ENCODE measurements around the gene RAVER2. TPM values are rescaled to one million over a fixed set of nuclear protein-coding genes. Genes with fewer than 3 reads are reported as not detected.

The RAVER2 gene
- total RNA-seq, 4 donors from 2014 or later = 46.8 to 94.5 (median 71.0) TPM

DNA sequence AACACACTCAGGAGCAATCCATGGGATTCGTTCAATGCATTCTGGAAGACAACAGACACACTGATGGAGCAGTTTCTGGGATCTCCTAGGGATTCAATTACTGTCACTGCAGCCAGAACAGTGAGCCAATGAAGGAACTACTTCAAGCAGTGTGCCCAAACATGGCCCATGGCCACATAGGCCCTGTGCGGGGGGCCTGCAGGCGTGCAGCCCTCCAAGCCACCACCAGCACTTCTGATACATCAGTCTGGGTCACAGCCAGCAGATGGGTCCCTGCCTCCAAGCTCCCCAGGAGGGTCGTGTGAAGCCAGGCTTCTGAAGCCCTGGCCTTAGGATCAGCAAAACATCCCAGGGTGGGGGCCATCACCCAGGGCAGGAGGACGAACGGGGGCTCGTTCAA is 99.3 kb downstream of the RAVER2 start:
- in situ Hi-C loops (cut with MboI; ENCODE audit: low pct_ligation_motif_present in 1 of 4, low pct_unique_long_range_greater_than_20kb in 1 of 4, low sequenced_read_pairs in 3 of 4) (loop anchor here in 1 of 4 donors (25.0 kb wide), 1 partner anchor 582 kb away; no protein-coding TSS in a partner anchor), intact Hi-C loops (cut with DNase I; ENCODE audit: low total_unique reads) (no loop called here)
- 90% methylated on average over 5 of the region's 7 CpGs; no CpG with 5 or more reads in 1 of the 2 donors for WGBS, 2 donors (ENCODE audit: low coverage in 1 of 2)
- DNase-seq = no peak
- Histone ChIP-seq H3K27me3 (no peaks in the 10 kb centered on the region), H3K36me3 (peaks cover 0 to 60% (median 16%) of the 10 kb centered on the region in 4 donors), H3K9me3 (no peaks in the 10 kb centered on the region), H3K27ac (no peak overlapping the region), H3K4me1 (no peaks in the 10 kb centered on the region), H3K4me3 (no peak overlapping the region)
- TF ChIP-seq POLR2A (IDR thresholded peaks at IDR 0.05) = no peak
- no peak for TF ChIP-seq EP300 (IDR thresholded peaks at IDR 0.05; ENCODE audit: low read depth)
- TF ChIP-seq, protein P1, sequence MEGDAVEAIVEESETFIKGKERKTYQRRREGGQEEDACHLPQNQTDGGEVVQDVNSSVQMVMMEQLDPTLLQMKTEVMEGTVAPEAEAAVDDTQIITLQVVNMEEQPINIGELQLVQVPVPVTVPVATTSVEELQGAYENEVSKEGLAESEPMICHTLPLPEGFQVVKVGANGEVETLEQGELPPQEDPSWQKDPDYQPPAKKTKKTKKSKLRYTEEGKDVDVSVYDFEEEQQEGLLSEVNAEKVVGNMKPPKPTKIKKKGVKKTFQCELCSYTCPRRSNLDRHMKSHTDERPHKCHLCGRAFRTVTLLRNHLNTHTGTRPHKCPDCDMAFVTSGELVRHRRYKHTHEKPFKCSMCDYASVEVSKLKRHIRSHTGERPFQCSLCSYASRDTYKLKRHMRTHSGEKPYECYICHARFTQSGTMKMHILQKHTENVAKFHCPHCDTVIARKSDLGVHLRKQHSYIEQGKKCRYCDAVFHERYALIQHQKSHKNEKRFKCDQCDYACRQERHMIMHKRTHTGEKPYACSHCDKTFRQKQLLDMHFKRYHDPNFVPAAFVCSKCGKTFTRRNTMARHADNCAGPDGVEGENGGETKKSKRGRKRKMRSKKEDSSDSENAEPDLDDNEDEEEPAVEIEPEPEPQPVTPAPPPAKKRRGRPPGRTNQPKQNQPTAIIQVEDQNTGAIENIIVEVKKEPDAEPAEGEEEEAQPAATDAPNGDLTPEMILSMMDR (IDR thresholded peaks at IDR 0.05) = no peak
- no peak for TF ChIP-seq POLR2AphosphoS5 (IDR thresholded peaks at IDR 0.05)

DNA sequence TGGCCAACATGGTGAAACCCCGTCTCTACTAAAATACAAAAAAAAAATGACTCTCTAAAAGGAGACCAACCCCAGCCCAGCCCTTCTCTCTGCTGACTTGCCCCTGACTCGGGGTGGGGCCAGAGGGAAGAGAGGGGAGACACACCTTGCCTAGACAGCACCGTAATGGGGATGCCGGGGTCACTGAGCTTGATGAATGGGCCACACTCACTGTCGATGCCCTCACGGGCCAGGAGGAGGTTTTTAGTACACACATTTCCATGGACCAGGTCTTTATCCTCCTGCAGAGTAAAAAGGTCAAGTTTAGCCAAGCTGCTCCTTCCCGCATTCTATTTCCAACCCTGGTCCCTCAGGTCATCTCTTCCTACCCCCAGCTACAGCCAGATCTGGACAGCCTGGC is 99.7 kb downstream of the RAVER2 start:
- Histone ChIP-seq H3K4me3 (no peak overlapping the region), H3K4me1 (no peaks in the 10 kb centered on the region), H3K9me3 (no peaks in the 10 kb centered on the region), H3K27ac (no peak overlapping the region), H3K36me3 (peaks cover 0 to 57% (median 14%) of the 10 kb centered on the region in 4 donors), H3K27me3 (no peaks in the 10 kb centered on the region)
- in situ Hi-C loops (cut with MboI; ENCODE audit: low pct_ligation_motif_present in 1 of 4, low pct_unique_long_range_greater_than_20kb in 1 of 4, low sequenced_read_pairs in 3 of 4) = loop anchor here in 1 of 4 donors (25.0 kb wide), 1 partner anchor 582 kb away; no protein-coding TSS in a partner anchor
- WGBS, 2 donors (ENCODE audit: low coverage in 1 of 2) = 83 to 93% methylated on average over 1 to 7 of the region's 7 CpGs
- no peak for DNase-seq
- intact Hi-C loops (cut with DNase I; ENCODE audit: low total_unique reads) = no loop called here
- TF ChIP-seq, protein P1 (IDR thresholded peaks at IDR 0.05) = no peak
- TF ChIP-seq EP300 (IDR thresholded peaks at IDR 0.05; ENCODE audit: low read depth) = no peak
- no peak for TF ChIP-seq POLR2AphosphoS5 (IDR thresholded peaks at IDR 0.05)
- TF ChIP-seq POLR2A (IDR thresholded peaks at IDR 0.05) = no peak

DNA sequence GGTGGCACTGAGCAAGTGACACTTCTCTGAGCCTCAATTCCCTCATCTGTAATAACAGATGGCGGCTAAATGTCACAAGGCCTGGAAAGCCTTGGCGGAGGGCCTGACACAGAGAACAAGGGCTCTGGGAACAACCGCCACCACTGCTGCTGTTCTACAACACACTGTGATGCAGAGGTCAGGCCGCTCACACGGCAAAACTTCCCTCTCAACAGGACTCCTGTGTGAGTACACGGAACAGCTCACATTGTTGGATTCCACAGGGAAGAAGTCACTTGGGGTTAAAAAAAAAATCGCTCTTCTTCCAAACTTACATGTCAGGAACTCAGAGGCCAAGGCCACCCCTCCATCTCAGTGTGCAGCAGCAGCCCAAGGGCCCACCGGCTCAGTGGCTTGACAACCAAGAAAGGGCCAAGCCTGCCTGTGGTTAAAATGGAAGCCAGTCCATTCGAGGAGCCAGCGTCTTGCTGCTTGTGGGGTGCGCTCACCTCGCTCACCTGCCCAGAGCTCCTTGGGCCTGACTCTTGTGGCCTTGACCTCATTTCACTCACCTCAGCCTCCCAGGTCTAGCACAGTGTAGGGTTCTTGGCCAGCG is 101.1 kb downstream of the RAVER2 start:
- in situ Hi-C loops (cut with MboI; ENCODE audit: low pct_ligation_motif_present in 1 of 4, low pct_unique_long_range_greater_than_20kb in 1 of 4, low sequenced_read_pairs in 3 of 4) (loop anchor here in 1 of 4 donors (25.0 kb wide), 1 partner anchor 584 kb away; no protein-coding TSS in a partner anchor), intact Hi-C loops (cut with DNase I; ENCODE audit: low total_unique reads) (no loop called here)
- no peak for DNase-seq
- Histone ChIP-seq H3K4me1 (no peaks in the 10 kb centered on the region), H3K27ac (no peak overlapping the region), H3K27me3 (no peaks in the 10 kb centered on the region), H3K36me3 (peaks cover 0 to 52% (median 13%) of the 10 kb centered on the region in 4 donors), H3K9me3 (no peaks in the 10 kb centered on the region), H3K4me3 (no peak overlapping the region)
- WGBS, 2 donors (ENCODE audit: low coverage in 1 of 2) = 90 to 96% methylated on average over 2 to 13 of the region's 13 CpGs
- TF ChIP-seq, protein P1 (IDR thresholded peaks at IDR 0.05) = no peak
- no peak for TF ChIP-seq POLR2A (IDR thresholded peaks at IDR 0.05)
- no peak for TF ChIP-seq POLR2AphosphoS5 (IDR thresholded peaks at IDR 0.05)
- no peak for TF ChIP-seq EP300 (IDR thresholded peaks at IDR 0.05; ENCODE audit: low read depth)

DNA sequence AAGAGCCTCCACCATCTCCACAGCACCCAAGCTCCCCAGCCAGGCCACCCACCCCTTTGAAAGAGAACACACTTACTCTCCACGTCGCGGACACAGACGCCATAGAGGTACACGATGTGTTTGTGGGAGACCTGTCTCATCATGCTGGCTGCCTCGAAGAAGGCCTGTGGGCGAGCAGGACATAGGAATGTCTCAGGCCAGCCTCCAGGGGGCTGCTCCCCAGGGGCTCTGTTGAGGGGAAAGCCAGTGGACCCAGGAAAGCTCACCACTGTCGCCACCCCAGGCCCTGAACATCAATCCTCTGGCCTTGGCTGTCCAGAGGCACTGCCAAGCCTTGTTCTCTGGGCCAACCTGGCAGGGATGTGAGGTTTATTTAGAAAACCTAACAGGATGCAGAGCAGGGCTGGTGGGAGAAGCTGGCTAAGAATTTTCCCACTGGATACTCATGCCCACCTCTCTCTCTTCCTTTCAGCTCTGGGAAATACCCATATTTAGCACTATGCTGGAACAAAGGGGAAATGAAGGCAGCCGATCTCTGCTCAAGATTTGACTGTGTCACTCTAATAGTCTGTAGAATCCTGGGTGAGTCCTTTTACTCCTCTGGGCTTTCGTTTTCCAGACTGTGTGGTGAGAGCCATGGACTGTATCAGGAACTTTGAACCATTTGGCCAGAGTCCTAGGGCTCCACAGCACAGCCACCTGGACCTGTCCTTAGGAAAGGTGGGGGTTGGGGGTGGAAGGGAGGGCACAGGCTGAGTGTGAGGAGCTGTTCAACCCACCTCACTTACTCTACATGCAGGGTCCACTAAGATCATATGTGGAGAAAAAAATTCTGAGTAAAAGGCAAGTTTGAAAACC is 101.9 kb downstream of the RAVER2 start:
- DNase-seq = no peak
- no peak overlapping the region for H3K27ac ChIP-seq
- intact Hi-C loops (cut with DNase I; ENCODE audit: low total_unique reads) (no loop called here), in situ Hi-C loops (cut with MboI; ENCODE audit: low pct_ligation_motif_present in 1 of 4, low pct_unique_long_range_greater_than_20kb in 1 of 4, low sequenced_read_pairs in 3 of 4) (loop anchor here in 1 of 4 donors (25.0 kb wide), 1 partner anchor 585 kb away; no protein-coding TSS in a partner anchor)
- WGBS, 2 donors (ENCODE audit: low coverage in 1 of 2) = 86% methylated on average over 10 of the region's 10 CpGs; no CpG with 5 or more reads in 1 of the 2 donors
- no peak overlapping the region for H3K4me3 ChIP-seq
- H3K27me3 ChIP-seq = no peaks in the 10 kb centered on the region
- no peak for TF ChIP-seq EP300 (IDR thresholded peaks at IDR 0.05; ENCODE audit: low read depth)
- TF ChIP-seq, protein P1 (IDR thresholded peaks at IDR 0.05) = no peak
- TF ChIP-seq POLR2AphosphoS5 (IDR thresholded peaks at IDR 0.05) = no peak
- no peak for TF ChIP-seq POLR2A (IDR thresholded peaks at IDR 0.05)
- H3K9me3 ChIP-seq = no peaks in the 10 kb centered on the region
- no peaks in the 10 kb centered on the region for H3K4me1 ChIP-seq
- H3K36me3 ChIP-seq = peaks cover 0 to 46% (median 10%) of the 10 kb centered on the region in 4 donors
